ENCODE measurements around the gene TTYH1.
"Not testable (repeated sequence)": the region's sequence is repeated elsewhere in the genome, so short reads cannot be mapped to it uniquely, and the experiment has no call there.

TTYH1 gene

DNA sequence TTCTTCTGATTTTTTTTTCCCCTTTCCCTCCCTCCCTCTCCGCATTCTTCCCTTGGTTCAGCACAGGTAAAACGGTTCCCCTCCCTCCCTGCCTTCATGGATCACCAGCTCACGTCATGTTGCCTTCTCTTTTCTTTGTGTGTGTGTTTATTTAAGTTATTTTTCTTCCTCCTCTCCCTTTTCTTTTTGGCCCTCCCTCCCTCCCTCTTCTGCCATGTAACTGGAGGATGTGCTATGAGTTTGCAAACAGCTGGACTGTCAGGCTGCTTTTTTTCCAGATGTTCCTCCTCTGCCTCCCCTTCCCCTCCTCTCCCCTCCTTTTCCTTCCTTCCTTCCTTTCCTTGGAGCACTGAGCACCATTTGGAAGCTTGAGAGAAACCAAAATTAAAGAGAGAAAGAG, 46.3 kb downstream of the TTYH1 start:
- DNase-seq: no peak

DNA sequence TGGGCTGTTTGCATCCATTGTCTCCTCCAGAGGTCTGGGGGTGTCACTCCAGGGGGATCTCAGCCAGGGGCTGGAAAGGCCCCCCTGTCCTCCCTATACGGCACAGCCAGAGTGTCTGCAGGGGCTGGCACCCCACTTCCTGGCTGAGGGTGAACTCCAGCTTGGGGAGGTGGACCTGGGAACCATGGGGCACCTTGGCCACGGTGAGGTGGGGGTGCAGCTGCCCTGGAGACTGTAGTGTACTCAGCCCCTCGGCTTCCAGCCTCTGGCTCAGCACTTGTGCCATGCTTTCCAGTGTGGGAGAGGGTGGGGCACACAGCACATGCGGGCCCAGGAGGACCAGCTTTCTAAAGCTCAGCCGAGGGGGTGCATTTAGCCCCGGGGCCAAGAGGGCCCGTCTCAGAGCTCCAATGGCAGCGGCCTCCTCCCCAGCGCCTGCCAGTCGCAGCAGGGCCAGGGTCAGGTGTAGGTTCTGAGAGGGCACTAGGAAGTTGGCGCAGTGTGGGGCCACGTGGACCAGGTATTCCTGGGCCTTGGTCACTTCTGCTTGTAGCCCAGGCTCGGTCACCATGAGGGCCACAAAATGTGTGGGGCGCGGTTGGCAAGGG, 46.9 kb downstream of the TTYH1 start:
- no peak for DNase-seq

- DNase-seq: peak; percentile 50 to 59
These were observed 47.6 kb downstream of the TTYH1 start for GRCh38 chr19:54462655-54463530.

DNA sequence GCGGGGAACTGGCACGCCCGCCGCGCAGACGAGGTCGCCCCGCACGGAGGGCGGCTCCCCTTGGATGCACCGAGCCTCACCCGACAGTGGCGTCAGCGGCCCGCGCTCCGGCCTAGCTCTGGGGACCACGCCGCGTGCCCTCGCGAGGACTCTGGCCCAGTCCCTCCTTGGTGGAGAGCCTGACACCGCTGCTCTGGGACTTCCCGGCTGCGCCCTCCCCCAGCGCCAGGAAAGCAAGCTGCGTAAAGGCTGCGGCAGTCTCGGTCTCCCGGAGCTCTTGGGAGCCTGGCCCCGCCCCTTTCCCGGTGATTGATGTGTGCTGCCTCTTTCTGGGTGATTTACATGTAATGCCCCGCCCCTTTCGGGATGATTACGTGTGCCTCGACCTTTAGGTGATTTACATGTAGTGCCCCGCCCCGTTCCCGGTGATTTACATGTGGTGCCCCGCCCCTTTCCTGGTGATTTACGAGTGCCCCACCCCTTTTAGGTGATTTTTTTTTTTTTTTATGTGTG, 48.3 kb downstream of the TTYH1 start, which contains the start of gene LENG9:
Gene LENG9, minus strand, starts transcription at position 248 of the 513 bp plus-strand sequence. CDS start 252 bp downstream, outside the sequence.
- peak; percentile 96 to 97 for DNase-seq

GRCh38 chr19:54464044-54464629, 48.9 kb downstream of the TTYH1 start:
- DNase-seq: peak; percentile 81 to 85

DNA sequence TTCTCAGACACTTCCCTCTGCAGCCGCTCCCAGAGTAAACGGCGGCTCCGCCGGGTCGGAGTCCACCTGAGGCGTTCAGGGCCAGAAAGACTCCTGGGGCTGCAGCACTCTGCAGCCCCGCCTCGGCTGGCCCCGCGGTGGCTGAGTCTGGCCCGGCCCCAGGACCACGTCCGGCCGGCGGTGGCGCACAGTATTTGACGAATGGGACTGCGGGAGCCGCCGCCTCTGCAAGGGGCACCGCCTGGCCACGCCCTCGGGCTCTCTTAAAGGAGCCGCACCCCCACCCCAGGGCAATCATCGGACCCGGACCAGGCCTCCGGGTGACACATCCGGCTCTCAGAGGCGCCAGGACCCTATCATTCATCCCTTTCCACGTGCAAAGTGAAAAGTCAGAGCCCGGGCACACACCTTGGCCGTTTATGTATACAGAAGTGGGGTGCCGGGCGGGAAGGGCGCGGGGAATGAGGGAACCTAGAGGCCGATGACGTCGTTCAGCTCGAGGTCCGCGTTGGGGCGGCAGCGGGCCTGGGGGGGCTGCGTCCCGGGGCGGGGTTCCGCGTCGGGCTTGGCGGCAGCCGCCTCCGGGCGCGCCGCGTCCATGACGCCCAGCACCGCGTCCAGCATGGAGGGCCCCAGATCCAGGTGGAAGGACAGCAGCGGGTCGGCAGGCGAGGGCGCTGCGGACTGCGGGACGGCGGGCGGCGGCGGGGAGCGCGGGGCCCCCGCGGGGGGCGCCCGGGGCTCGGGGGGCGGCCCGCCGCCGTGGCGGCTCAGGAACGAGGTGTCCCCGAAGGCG, 49.6 kb downstream of the TTYH1 start:
- DNase-seq: peak; percentile 73 to 77

DNA sequence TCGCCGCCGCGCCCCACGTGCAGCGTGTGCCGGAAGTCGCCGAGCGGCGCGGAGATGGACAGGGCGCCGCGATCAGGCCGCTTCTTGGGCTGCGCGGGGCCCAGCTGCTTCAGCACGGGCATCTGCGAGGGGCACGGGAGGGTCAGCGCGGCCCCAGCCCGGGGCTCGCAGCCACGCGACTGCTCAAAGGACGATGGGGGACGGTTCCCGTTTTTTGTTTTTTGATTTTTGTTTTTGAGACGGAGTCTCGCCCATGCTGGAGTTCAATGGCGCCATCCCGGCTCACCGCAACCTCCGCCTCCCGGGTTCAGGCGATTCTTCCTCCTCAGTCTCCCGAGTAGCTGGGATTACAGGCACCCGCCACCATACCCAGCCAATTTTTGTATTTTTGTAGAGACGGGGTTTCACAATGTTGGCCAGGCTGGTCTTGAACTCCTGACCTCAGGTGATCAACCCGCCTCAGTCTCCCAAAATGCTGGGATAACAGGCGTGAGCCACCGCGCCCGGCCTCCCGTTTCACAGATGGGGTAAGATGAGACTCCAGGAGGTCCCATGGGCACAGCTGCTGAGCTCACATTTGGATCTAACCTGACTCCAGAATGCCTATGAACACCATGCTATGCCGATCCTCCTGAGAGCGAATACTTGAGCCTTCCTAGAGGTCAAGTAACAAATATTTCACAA, 50.3 kb downstream of the TTYH1 start:
- no peak for DNase-seq

DNA sequence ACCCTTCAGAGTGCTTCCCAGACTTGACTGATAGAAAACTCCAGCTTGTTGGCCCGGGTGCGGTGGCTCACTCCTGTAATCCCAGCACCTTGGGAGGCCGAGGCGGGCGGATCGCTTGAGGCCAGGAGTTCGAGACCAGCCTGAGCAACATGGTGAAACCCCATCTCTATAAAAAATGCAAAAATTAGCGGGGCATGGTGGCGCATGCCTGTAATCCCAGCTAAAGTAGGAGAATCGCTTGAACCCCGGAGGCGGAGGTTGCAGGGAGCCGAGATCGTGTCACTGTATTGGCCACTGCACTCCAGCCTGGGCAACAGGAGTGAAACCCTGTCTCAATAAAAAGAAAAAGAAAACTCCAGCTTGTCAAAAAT, 50.8 kb downstream of the TTYH1 start:
- DNase-seq: not testable (repeated sequence)

DNA sequence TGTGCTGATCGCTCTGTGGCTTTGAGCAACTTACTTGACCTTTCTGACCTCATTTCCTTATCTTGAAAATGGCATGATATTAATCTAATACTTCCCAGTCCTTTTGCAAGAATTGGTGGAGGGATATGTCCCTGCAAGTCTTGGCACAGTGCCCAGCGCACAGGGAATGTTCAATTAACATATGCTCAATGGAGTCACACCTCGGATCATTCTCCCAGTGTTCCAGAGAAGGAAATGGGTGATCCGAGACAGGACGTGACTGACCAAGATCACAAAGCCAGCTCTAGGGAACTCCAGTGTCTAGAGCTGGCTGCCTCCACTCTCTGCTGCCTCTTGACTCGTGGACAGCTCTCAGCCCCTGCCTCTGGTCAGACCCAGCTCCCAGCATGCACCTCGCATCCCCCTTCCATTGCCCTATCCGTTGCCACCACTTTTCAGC, 54.3 kb downstream of the TTYH1 start:
- DNase-seq: no peak

DNA sequence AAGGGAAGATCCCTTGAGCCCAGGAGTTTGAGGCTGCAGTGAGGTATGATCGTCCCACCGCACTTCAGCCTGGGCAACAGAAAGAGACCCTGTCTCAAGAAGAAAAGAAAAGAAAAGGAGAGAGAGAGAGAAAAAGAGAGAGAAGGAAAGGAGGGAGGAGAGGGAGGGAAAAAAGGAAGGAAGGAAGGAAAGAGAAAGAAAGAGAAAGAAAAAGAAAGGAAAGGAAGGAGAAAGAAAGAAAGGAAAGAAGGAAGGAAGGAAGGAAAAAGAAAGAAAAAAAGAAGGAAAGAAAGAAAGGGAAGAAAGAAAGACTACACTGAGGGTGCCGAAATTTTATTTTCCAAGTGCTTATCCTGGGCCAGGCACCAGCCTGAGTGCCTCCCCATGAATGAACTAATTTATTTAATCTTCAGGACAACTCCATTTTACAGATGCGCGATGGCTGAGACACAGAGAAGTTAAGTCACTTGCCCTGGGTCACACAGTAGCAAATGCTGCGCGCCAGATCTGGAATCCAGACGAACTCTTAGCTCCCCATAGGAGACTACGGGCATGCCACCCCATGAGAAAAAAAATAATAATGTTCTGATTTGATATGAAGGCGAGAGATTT, 55.1 kb downstream of the TTYH1 start:
- no peak for DNase-seq

- no peak for DNase-seq
These were observed 55.9 kb downstream of the TTYH1 start for GRCh38 chr19:54470991-54471782.

- no peak for DNase-seq
These were observed 58.0 kb downstream of the TTYH1 start, which contains the start of gene CDC42EP5 for GRCh38 chr19:54473071-54473891. CDC42EP5 (minus strand) TSS chr19:54473296; CDS start chr19:54465547, 7,749 bp downstream.

- no peak for DNase-seq
These were observed 58.7 kb downstream of the TTYH1 start for GRCh38 chr19:54473892-54474372.

GRCh38 chr19:54475706-54476105, 60.4 kb downstream of the TTYH1 start:
- DNase-seq: no peak

DNA sequence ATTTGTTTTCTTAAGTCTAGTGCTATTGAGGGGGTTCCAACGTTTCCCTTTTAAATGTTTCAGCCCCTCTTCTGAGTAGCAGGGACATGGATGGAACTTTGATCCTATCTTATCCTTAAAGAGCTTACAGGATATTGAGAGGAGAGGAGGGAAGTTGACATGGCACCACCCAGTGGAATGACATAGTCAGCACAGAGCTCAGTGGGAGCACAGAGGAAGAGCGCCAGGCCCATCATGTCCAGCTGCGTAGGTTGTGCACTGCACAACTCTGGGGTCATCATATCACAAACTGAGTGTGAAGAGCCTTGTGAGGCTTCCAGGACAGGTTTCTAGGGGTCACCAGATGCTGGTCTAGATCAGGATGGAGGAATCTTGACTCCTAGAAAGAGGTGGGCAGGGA, 62.4 kb downstream of the TTYH1 start:
- DNase-seq: no peak

DNA sequence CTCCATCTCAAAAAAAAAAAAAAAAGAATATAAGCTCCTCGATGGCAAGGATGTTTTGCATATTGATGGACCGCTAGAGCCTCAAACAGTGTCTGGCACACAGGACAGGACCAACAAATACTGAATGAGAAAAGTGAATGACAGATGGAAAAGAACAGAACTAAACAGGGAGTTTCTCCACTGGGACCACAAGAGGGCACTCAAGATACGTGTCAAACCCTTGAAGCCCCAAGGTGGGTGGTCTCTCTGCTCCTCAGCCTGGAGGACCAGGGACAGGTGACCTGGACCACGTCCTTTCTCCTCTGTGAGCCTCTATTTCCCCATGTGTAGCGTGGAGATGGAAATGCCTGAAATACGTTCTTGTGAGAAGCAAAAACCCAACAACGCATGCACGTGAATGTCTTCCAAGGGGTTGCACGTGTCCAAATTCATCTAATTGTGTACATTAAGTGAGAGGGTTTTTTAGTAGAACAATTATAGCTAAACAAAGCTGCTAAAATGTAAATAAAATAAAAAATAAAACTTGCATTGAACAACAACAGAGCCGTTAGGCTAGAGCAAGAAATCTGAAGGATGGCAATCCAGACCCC, 63.5 kb downstream of the TTYH1 start:
- DNase-seq: no peak

- DNase-seq: no peak
These were observed 64.8 kb downstream of the TTYH1 start for GRCh38 chr19:54480051-54480450.

GRCh38 chr19:54481326-54481930, 66.2 kb downstream of the TTYH1 start:
- DNase-seq: peak in 1 of 2 donors; percentile 34

- no peak for DNase-seq
These were observed 67.6 kb downstream of the TTYH1 start for GRCh38 chr19:54482889-54483288.
